Measurements from ENCODE around the gene ANKRD53.

ANKRD53 gene

GRCh38 chr2:70943205-70943871 is 35.1 kb upstream of the ANKRD53 start:
- no peak for DNase-seq

- DNase-seq, result no peak
These were observed 34.2 kb upstream of the ANKRD53 start for GRCh38 chr2:70944111-70944690.

GRCh38 chr2:70946832-70947442 is 31.5 kb upstream of the ANKRD53 start:
- DNase-seq, result peak; percentile 22

GRCh38 chr2:70947556-70948184 is 30.8 kb upstream of the ANKRD53 start:
- no peak for DNase-seq

- peak; percentile 10 for DNase-seq
These were observed 30.0 kb upstream of the ANKRD53 start for GRCh38 chr2:70948337-70949003.

- DNase-seq, result no peak
These were observed 29.3 kb upstream of the ANKRD53 start for GRCh38 chr2:70949086-70949485.

- no peak for DNase-seq
These were observed 23.5 kb upstream of the ANKRD53 start for GRCh38 chr2:70954886-70955285.

- DNase-seq, result no peak
These were observed 22.3 kb upstream of the ANKRD53 start for GRCh38 chr2:70956141-70956540.

GRCh38 chr2:70957798-70958197 is 20.6 kb upstream of the ANKRD53 start:
- DNase-seq, result no peak

- DNase-seq, result no peak
These were observed 19.7 kb upstream of the ANKRD53 start for GRCh38 chr2:70958759-70959158.

GRCh38 chr2:70959271-70959761 is 19.1 kb upstream of the ANKRD53 start:
- no peak for DNase-seq

- no peak for DNase-seq
These were observed 18.3 kb upstream of the ANKRD53 start for GRCh38 chr2:70959851-70960832.

GRCh38 chr2:70960833-70961647 is 17.4 kb upstream of the ANKRD53 start:
- no peak for DNase-seq

- DNase-seq, result no peak
These were observed 16.8 kb upstream of the ANKRD53 start for GRCh38 chr2:70961648-70961994.

GRCh38 chr2:70962211-70962884 is 16.1 kb upstream of the ANKRD53 start:
- no peak for DNase-seq

- no peak for DNase-seq
These were observed 15.2 kb upstream of the ANKRD53 start for GRCh38 chr2:70962885-70963878.

GRCh38 chr2:70964133-70964532 is 14.3 kb upstream of the ANKRD53 start:
- no peak for DNase-seq

- DNase-seq, result no peak
These were observed 13.6 kb upstream of the ANKRD53 start for GRCh38 chr2:70964596-70965386.

Measured in NCI-H1436 treated with DMSO at 0.1 percent for 48 hours (cell line).